ENCODE results near the gene OVCH1.

DNA sequence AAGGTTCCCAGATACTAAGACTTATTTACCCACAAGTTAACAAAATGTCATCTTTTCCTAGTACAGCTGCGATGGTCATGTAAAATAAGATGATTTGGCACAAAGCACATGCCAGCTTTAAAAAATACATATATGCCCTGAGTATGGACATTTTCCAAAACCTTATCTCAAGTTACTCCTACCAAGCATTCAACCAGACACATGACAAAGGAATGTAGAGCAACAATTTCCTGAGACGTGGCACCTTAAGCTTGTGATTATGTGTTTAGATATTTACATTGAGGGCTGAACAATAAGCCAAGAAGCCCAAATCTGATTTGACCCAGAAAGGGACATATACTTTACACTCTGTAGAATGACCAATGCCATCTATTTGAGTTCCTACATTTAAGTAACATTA is 24.5 kb upstream of the OVCH1 start:
- TF ChIP-seq, protein P1, sequence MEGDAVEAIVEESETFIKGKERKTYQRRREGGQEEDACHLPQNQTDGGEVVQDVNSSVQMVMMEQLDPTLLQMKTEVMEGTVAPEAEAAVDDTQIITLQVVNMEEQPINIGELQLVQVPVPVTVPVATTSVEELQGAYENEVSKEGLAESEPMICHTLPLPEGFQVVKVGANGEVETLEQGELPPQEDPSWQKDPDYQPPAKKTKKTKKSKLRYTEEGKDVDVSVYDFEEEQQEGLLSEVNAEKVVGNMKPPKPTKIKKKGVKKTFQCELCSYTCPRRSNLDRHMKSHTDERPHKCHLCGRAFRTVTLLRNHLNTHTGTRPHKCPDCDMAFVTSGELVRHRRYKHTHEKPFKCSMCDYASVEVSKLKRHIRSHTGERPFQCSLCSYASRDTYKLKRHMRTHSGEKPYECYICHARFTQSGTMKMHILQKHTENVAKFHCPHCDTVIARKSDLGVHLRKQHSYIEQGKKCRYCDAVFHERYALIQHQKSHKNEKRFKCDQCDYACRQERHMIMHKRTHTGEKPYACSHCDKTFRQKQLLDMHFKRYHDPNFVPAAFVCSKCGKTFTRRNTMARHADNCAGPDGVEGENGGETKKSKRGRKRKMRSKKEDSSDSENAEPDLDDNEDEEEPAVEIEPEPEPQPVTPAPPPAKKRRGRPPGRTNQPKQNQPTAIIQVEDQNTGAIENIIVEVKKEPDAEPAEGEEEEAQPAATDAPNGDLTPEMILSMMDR (IDR thresholded peaks at IDR 0.05), result no peak
- TF ChIP-seq POLR2A (IDR thresholded peaks at IDR 0.05), result no peak

Measured in thyroid gland (tissue), 4 donors.